Adipose tissue (tissue), 3 donors: Measurements from ENCODE around the gene EVA1B. TPM values are rescaled to one million over a fixed set of nuclear protein-coding genes. Genes with fewer than 3 reads are reported as not detected.

ENCODE experiments used
- H3K27ac ChIP-seq: one replicate; pipeline ENCODE4 v1.5.1; 2013; ENCODE audit warnings: low read depth, low read length
- WGBS, 3 donors: extraction: QIAGEN DNeasy Blood & Tissue Kit; methylation state at CpG; one replicate each; pipeline ENCODE4 v1.1.7; 2013; 5-methylcytosine and 5-hydroxymethylcytosine counted together
- polyA plus RNA-seq, 3 donors: library from polyadenylated mRNA; stranded (reverse); fragments of 200-250 nt; gene quantifications; one replicate each; pipeline ENCODE4 v1.2.3, GENCODE V29; 2013
- donor health status: healthy with polysubstance abuse.
- donor health status: Bipolar disorder and iron deficiency.
- donor health status: healthy.

EVA1B gene
- polyA plus RNA-seq, 3 donors = 11.5 to 46.7 (median 25.3) TPM

GRCh38 chr1:36298640-36299039 is 24.8 kb downstream of the EVA1B start:
- 89 to 95% (median 91%) methylated on average over 5 of the region's 5 CpGs for WGBS, 3 donors

GRCh38 chr1:36297062-36297461 is 26.4 kb downstream of the EVA1B start:
- no peak overlapping the region for H3K27ac ChIP-seq
- 69 to 91% (median 89%) methylated on average over 2 of the region's 2 CpGs for WGBS, 3 donors

More at GRCh38 chr1:36298640-36299039, 24.8 kb downstream of the EVA1B start:
- H3K27ac ChIP-seq = no peak overlapping the region

- 80 to 96% (median 91%) methylated on average over 2 of the region's 2 CpGs for WGBS, 3 donors
- no peak overlapping the region for H3K27ac ChIP-seq
Observed at GRCh38 chr1:36295390-36295789, 28.1 kb downstream of the EVA1B start.

GRCh38 chr1:36287595-36287994 is 35.9 kb downstream of the EVA1B start:
- 79 to 92% (median 82%) methylated on average over 5 of the region's 5 CpGs for WGBS, 3 donors
- no peak overlapping the region for H3K27ac ChIP-seq

- 90 to 94% (median 92%) methylated on average over 13 of the region's 13 CpGs for WGBS, 3 donors
- H3K27ac ChIP-seq = no peak overlapping the region
Observed at GRCh38 chr1:36286802-36287201, 36.6 kb downstream of the EVA1B start.

GRCh38 chr1:36285443-36286101 is 37.9 kb downstream of the EVA1B start:
- no peak overlapping the region for H3K27ac ChIP-seq
- 45 to 48% (median 47%) methylated on average over 7 of the region's 7 CpGs for WGBS, 3 donors

GRCh38 chr1:36284517-36284916 is 38.9 kb downstream of the EVA1B start:
- H3K27ac ChIP-seq = no peak overlapping the region
- WGBS, 3 donors = 57 to 71% (median 68%) methylated on average over 1 of the region's 1 CpG

- WGBS, 3 donors = 57 to 68% (median 67%) methylated on average over 1 of the region's 1 CpG
- H3K27ac ChIP-seq = no peak overlapping the region
Observed at GRCh38 chr1:36284061-36284460, 39.4 kb downstream of the EVA1B start.

- H3K27ac ChIP-seq = no peak overlapping the region
- 44 to 84% (median 78%) methylated on average over 7 of the region's 7 CpGs for WGBS, 3 donors
Observed at GRCh38 chr1:36279789-36280296, 43.6 kb downstream of the EVA1B start.

- WGBS, 3 donors = 25 to 61% (median 58%) methylated on average over 2 of the region's 2 CpGs
- H3K27ac ChIP-seq = no peak overlapping the region
Observed at GRCh38 chr1:36279110-36279788, 44.2 kb downstream of the EVA1B start.

- 96 to 99% (median 97%) methylated on average over 6 of the region's 6 CpGs for WGBS, 3 donors
- H3K27ac ChIP-seq = no peak overlapping the region
Observed at GRCh38 chr1:36276688-36277087, 46.8 kb downstream of the EVA1B start.

GRCh38 chr1:36274201-36274600 is 49.2 kb downstream of the EVA1B start:
- no peak overlapping the region for H3K27ac ChIP-seq
- 94 to 98% (median 96%) methylated on average over 1 of the region's 1 CpG for WGBS, 3 donors

- 55 to 77% (median 77%) methylated on average over 5 of the region's 5 CpGs for WGBS, 3 donors
Observed at GRCh38 chr1:36273024-36273423, 50.4 kb downstream of the EVA1B start.

More at GRCh38 chr1:36273024-36273423, 50.4 kb downstream of the EVA1B start:
- H3K27ac ChIP-seq = no peak overlapping the region

Other genes starting within 250 kb of the EVA1B start
- gene TEKT2, start 239.6 kb downstream of the EVA1B start, polyA plus RNA-seq = 1 to 10 TPM in 1 of 3 donors, under 1 TPM in 1, not detected in 1; 0.12 to 2.5 TPM
- 10 to 100 TPM; 13.3 to 22.6 (median 19.8) TPM for gene ADPRS, start 234.8 kb downstream of the EVA1B start, polyA plus RNA-seq
- gene COL8A2, start 198.4 kb downstream of the EVA1B start, polyA plus RNA-seq = 1 to 10 TPM in 1 of 3 donors, under 1 TPM in 2; 0.18 to 1.2 (median 0.83) TPM
- gene TRAPPC3, start 174.2 kb downstream of the EVA1B start, polyA plus RNA-seq = 10 to 100 TPM; 37.1 to 69.2 (median 58.5) TPM
- 100 to 1,000 TPM in 1 of 3 donors, 10 to 100 TPM in 2; 19.9 to 215 (median 92.7) TPM for gene MAP7D1, start 167.5 kb downstream of the EVA1B start, polyA plus RNA-seq
- gene THRAP3, start 99.2 kb downstream of the EVA1B start, polyA plus RNA-seq = 10 to 100 TPM; 19.5 to 47.6 (median 35.5) TPM
- gene SH3D21, start 17.3 kb downstream of the EVA1B start, polyA plus RNA-seq = 1 to 10 TPM in 2 of 3 donors, under 1 TPM in 1; 0.61 to 1.7 (median 1.1) TPM
- 10 to 100 TPM; 22.8 to 63.2 (median 50.7) TPM for gene STK40, start 62.3 kb upstream of the EVA1B start, polyA plus RNA-seq
- 10 to 100 TPM; 30.7 to 59.5 (median 59.5) TPM for gene LSM10, start 74.3 kb upstream of the EVA1B start, polyA plus RNA-seq
- 10 to 100 TPM in 1 of 3 donors, 1 to 10 TPM in 2; 5.3 to 10.3 (median 6.5) TPM for gene OSCP1, start 126.8 kb upstream of the EVA1B start, polyA plus RNA-seq
- gene MRPS15, start 140.7 kb upstream of the EVA1B start, polyA plus RNA-seq = 100 to 1,000 TPM in 2 of 3 donors, 10 to 100 TPM in 1; 69.1 to 142 (median 130) TPM
- 10 to 100 TPM in 2 of 3 donors, 1 to 10 TPM in 1; 2.6 to 74.0 (median 36.2) TPM for gene CSF3R, start 159.3 kb upstream of the EVA1B start, polyA plus RNA-seq